ENCODE data around the gene PRKCZ. TPM values are rescaled to one million over a fixed set of nuclear protein-coding genes. Genes with fewer than 3 reads are reported as not detected.

Gene PRKCZ
- total RNA-seq, 1 donor from 2014 or later, result 17.9 TPM

GRCh38 chr1:2132222-2133038 lies 82.2 kb downstream of the PRKCZ start:
- DNase-seq (ENCODE audit: extremely low spot score in 2 of 2), result no peak
- Histone ChIP-seq H3K9me3 (no peaks in the 10 kb centered on the region), H3K4me1 (peaks cover 33% of the 10 kb centered on the region), H3K4me3 (peak overlapping the region; percentile 39 to 51), H3K27me3 (no peaks in the 10 kb centered on the region), H3K27ac (peak overlapping the region; percentile 87), H3K36me3 (no peaks in the 10 kb centered on the region)
- TF ChIP-seq CTCF (IDR thresholded peaks at IDR 0.05), result peak in 1 of 3 experiments; percentile 20
- no peak for TF ChIP-seq POLR2AphosphoS5 (IDR thresholded peaks at IDR 0.05; ENCODE audit: insufficient read depth in 1 of 2, low read depth in 1 of 2)
- intact Hi-C loops (cut with DNase I), result loop anchor here (5.0 kb wide), 1 partner anchor 40 kb away; no protein-coding TSS in a partner anchor

- Histone ChIP-seq H3K27me3 (no peaks in the 10 kb centered on the region), H3K4me1 (peaks cover 33% of the 10 kb centered on the region), H3K27ac (peak overlapping the region; percentile 87), H3K4me3 (peak overlapping the region; percentile 39 to 51), H3K9me3 (no peaks in the 10 kb centered on the region), H3K36me3 (no peaks in the 10 kb centered on the region)
- DNase-seq (ENCODE audit: extremely low spot score in 2 of 2), result peak in 1 of 2 donors; percentile 98
- TF ChIP-seq POLR2A (IDR thresholded peaks at IDR 0.05) (peak in 1 of 2 donors; percentile 61), CTCF (IDR thresholded peaks at IDR 0.05) (no peak), POLR2AphosphoS5 (IDR thresholded peaks at IDR 0.05; ENCODE audit: insufficient read depth in 1 of 2, low read depth in 1 of 2) (peak; percentile 23 to 77)
- intact Hi-C loops (cut with DNase I), result loop anchor here (5.0 kb wide), 1 partner anchor 39 kb away; no protein-coding TSS in a partner anchor
Measured at GRCh38 chr1:2133039-2133878, 83.0 kb downstream of the PRKCZ start.

- Histone ChIP-seq H3K4me3 (peak overlapping the region; percentile 39 to 51), H3K9me3 (no peaks in the 10 kb centered on the region), H3K27me3 (no peaks in the 10 kb centered on the region), H3K4me1 (peaks cover 33% of the 10 kb centered on the region), H3K36me3 (no peaks in the 10 kb centered on the region), H3K27ac (peak overlapping the region; percentile 87)
- TF ChIP-seq POLR2AphosphoS5 (IDR thresholded peaks at IDR 0.05; ENCODE audit: insufficient read depth in 1 of 2, low read depth in 1 of 2) (peak in 1 of 2 donors; percentile 4), POLR2A (IDR thresholded peaks at IDR 0.05) (no peak)
- intact Hi-C loops (cut with DNase I), result loop anchor here (5.0 kb wide), 1 partner anchor 38 kb away; no protein-coding TSS in a partner anchor
- DNase-seq (ENCODE audit: extremely low spot score in 2 of 2), result no peak
Measured at GRCh38 chr1:2133879-2134215, 83.6 kb downstream of the PRKCZ start.

- no peak for DNase-seq (ENCODE audit: extremely low spot score in 2 of 2)
- intact Hi-C loops (cut with DNase I), result loop anchor here (5.0 kb wide), 1 partner anchor 38 kb away; no protein-coding TSS in a partner anchor
- Histone ChIP-seq H3K27me3 (no peaks in the 10 kb centered on the region), H3K9me3 (no peaks in the 10 kb centered on the region), H3K4me3 (no peak overlapping the region), H3K4me1 (peaks cover 33% of the 10 kb centered on the region), H3K27ac (peak overlapping the region; percentile 87), H3K36me3 (no peaks in the 10 kb centered on the region)
- TF ChIP-seq POLR2A (IDR thresholded peaks at IDR 0.05) (no peak), CTCF (IDR thresholded peaks at IDR 0.05) (no peak)
Measured at GRCh38 chr1:2134266-2134620, 84.0 kb downstream of the PRKCZ start.

GRCh38 chr1:2134621-2135307 lies 84.6 kb downstream of the PRKCZ start:
- H3K27ac ChIP-seq, result peak overlapping the region; percentile 87
- H3K36me3 ChIP-seq, result no peaks in the 10 kb centered on the region
- DNase-seq (ENCODE audit: extremely low spot score in 2 of 2), result no peak
- intact Hi-C loops (cut with DNase I), result loop anchor here (5.0 kb wide), 1 partner anchor 38 kb away; no protein-coding TSS in a partner anchor
- no peak overlapping the region for H3K4me3 ChIP-seq
- H3K9me3 ChIP-seq, result no peaks in the 10 kb centered on the region
- TF ChIP-seq POLR2A (IDR thresholded peaks at IDR 0.05) (no peak), POLR2AphosphoS5 (IDR thresholded peaks at IDR 0.05; ENCODE audit: insufficient read depth in 1 of 2, low read depth in 1 of 2) (no peak), CTCF (IDR thresholded peaks at IDR 0.05) (no peak)
- H3K27me3 ChIP-seq, result no peaks in the 10 kb centered on the region
- H3K4me1 ChIP-seq, result peaks cover 33% of the 10 kb centered on the region

Data from vagina (tissue), 2 donors.